ENCODE results near the gene POLDIP2. TPM values are rescaled to one million over a fixed set of nuclear protein-coding genes. Genes with fewer than 3 reads are reported as not detected.

Gene POLDIP2
- total and polyA plus RNA-seq, 2 of the 13 experiments (the other 11 are each of a cell fraction or from before 2014, with no cell fraction given), result 85.9 to 114 TPM

DNA sequence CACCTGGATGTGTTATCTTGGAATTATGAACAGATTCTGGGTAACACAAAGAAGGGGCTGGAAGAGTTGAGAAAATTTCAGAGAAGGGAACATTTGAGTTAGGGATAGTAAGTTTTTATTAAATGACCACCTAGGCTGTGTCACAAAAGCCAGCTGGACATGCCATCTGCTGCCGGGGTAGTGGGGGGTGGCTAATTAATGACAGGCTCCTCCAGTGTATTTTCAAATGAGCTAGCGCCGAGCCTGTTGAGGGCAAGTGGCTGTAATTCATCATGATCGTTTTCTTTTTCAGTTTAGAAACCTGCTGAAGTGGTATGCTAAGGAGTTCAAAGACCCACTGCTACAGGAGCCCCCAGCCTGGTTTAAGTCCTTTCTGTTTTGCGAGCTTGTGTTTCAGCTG lies 32.1 kb downstream of the POLDIP2 start:
- FAIRE-seq (no peak), DNase-seq (ENCODE audit: low spot score) (no peak), ATAC-seq (no peak)
- Histone ChIP-seq H3K36me3 (replicated peaks in 1 of 2; ENCODE audit: control insufficient read depth in 1 of 2, insufficient read depth in 2 of 2, low read length in 2 of 2) (peaks cover 9 to 41% of the 10 kb centered on the region in 2 experiments), H2AFZ (ENCODE audit: low read length) (no peak overlapping the region), H3K4me2 (ENCODE audit: low read depth, low read length) (no peak overlapping the region), H3K9me3 (ENCODE audit: low read length) (no peaks in the 10 kb centered on the region), H3K4me1 (ENCODE audit: insufficient read depth, low read length) (peaks cover 74% of the 10 kb centered on the region), H3K79me2 (ENCODE audit: insufficient read depth, low read length) (peaks cover 60% of the 10 kb centered on the region), H4K20me1 (ENCODE audit: insufficient read depth, low read length) (peaks cover 5% of the 10 kb centered on the region; the same call in 1 of the 2 replicates), H3K4me3 (replicated peaks in 1 of 3; ENCODE audit: insufficient read depth in 1 of 3, low read depth in 2 of 3, low read length in 3 of 3) (no peak overlapping the region), H3K27ac (ENCODE audit: extremely low read length, insufficient read depth, low read length) (no peak overlapping the region), H3K27me3 (ENCODE audit: control insufficient read depth in 1 of 2, insufficient read depth in 2 of 2, low read length in 2 of 2) (no peaks in the 10 kb centered on the region), H3K9ac (ENCODE audit: insufficient read depth, low read depth, low read length) (no peak overlapping the region)
- ChIA-PET POLR2A (interaction anchor here (2.1 kb wide), 1 partner anchor 10 kb away, joined by 10 read pairs; the partner anchor contains the start of genes IFT20 and TNFAIP1), CTCF (ENCODE audit: low intra/inter-chr PET ratio, low total read pairs) (no interaction called here)
- intact Hi-C loops (cut with micrococcal nuclease; ENCODE audit: unreplicated experiment) (no loop called here), in situ Hi-C loops (cut with HindIII; ENCODE audit: extremely low pct_ligation_motif_present, low pct_unique_long_range_greater_than_20kb) (no loop called here)
- BruUV-seq (replicated peaks), result no TSS peak
- TF ChIP-seq, protein P1, sequence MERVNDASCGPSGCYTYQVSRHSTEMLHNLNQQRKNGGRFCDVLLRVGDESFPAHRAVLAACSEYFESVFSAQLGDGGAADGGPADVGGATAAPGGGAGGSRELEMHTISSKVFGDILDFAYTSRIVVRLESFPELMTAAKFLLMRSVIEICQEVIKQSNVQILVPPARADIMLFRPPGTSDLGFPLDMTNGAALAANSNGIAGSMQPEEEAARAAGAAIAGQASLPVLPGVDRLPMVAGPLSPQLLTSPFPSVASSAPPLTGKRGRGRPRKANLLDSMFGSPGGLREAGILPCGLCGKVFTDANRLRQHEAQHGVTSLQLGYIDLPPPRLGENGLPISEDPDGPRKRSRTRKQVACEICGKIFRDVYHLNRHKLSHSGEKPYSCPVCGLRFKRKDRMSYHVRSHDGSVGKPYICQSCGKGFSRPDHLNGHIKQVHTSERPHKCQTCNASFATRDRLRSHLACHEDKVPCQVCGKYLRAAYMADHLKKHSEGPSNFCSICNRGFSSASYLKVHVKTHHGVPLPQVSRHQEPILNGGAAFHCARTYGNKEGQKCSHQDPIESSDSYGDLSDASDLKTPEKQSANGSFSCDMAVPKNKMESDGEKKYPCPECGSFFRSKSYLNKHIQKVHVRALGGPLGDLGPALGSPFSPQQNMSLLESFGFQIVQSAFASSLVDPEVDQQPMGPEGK (CRISPR knock-in tag; IDR thresholded peaks at IDR 0.05), result no peak
- TF ChIP-seq ZNF556 (CRISPR knock-in tag; IDR thresholded peaks at IDR 0.05; ENCODE audit: borderline replicate concordance), result no peak
- no peak for TF ChIP-seq KDM2A (CRISPR knock-in tag; IDR thresholded peaks at IDR 0.05; ENCODE audit: borderline replicate concordance, low read depth)
- TF ChIP-seq ZSCAN22 (CRISPR knock-in tag; IDR thresholded peaks at IDR 0.05), result no peak
- TF ChIP-seq ZNF143 (CRISPR knock-in tag; IDR thresholded peaks at IDR 0.05), result no peak
- no peak for TF ChIP-seq ZNF703 (CRISPR knock-in tag; IDR thresholded peaks at IDR 0.05; ENCODE audit: borderline replicate concordance)
- TF ChIP-seq ZNF782 (CRISPR knock-in tag; IDR thresholded peaks at IDR 0.05; ENCODE audit: borderline replicate concordance), result no peak
- TF ChIP-seq ZNF780A (CRISPR knock-in tag; IDR thresholded peaks at IDR 0.05), result no peak
- TF ChIP-seq ZNF232 (CRISPR knock-in tag; IDR thresholded peaks at IDR 0.05; ENCODE audit: borderline replicate concordance), result no peak
- TF ChIP-seq ZNF337 (CRISPR knock-in tag; IDR thresholded peaks at IDR 0.05; ENCODE audit: borderline replicate concordance, low read depth), result no peak
- no peak for TF ChIP-seq SP5 (CRISPR knock-in tag; IDR thresholded peaks at IDR 0.05; ENCODE audit: borderline replicate concordance, low read depth)
- no peak for TF ChIP-seq AGO2 (optimal IDR thresholded peaks at IDR 0.05; ENCODE audit: low read depth, low read length)
- no peak for TF ChIP-seq ZNF670 (CRISPR knock-in tag; IDR thresholded peaks at IDR 0.05; ENCODE audit: borderline replicate concordance)
- TF ChIP-seq ZNF160 (CRISPR knock-in tag; IDR thresholded peaks at IDR 0.05), result no peak
- TF ChIP-seq TEAD2 (CRISPR knock-in tag; IDR thresholded peaks at IDR 0.05), result no peak
- TF ChIP-seq DPF2 (CRISPR knock-in tag; IDR thresholded peaks at IDR 0.05; ENCODE audit: borderline replicate concordance, low read depth), result no peak
- TF ChIP-seq, protein P2, sequence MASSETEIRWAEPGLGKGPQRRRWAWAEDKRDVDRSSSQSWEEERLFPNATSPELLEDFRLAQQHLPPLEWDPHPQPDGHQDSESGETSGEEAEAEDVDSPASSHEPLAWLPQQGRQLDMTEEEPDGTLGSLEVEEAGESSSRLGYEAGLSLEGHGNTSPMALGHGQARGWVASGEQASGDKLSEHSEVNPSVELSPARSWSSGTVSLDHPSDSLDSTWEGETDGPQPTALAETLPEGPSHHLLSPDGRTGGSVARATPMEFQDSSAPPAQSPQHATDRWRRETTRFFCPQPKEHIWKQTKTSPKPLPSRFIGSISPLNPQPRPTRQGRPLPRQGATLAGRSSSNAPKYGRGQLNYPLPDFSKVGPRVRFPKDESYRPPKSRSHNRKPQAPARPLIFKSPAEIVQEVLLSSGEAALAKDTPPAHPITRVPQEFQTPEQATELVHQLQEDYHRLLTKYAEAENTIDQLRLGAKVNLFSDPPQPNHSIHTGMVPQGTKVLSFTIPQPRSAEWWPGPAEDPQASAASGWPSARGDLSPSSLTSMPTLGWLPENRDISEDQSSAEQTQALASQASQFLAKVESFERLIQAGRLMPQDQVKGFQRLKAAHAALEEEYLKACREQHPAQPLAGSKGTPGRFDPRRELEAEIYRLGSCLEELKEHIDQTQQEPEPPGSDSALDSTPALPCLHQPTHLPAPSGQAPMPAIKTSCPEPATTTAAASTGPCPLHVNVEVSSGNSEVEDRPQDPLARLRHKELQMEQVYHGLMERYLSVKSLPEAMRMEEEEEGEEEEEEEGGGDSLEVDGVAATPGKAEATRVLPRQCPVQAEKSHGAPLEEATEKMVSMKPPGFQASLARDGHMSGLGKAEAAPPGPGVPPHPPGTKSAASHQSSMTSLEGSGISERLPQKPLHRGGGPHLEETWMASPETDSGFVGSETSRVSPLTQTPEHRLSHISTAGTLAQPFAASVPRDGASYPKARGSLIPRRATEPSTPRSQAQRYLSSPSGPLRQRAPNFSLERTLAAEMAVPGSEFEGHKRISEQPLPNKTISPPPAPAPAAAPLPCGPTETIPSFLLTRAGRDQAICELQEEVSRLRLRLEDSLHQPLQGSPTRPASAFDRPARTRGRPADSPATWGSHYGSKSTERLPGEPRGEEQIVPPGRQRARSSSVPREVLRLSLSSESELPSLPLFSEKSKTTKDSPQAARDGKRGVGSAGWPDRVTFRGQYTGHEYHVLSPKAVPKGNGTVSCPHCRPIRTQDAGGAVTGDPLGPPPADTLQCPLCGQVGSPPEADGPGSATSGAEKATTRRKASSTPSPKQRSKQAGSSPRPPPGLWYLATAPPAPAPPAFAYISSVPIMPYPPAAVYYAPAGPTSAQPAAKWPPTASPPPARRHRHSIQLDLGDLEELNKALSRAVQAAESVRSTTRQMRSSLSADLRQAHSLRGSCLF (CRISPR knock-in tag; IDR thresholded peaks at IDR 0.05; ENCODE audit: borderline replicate concordance), result no peak
- 97% methylated on average over 5 of the region's 5 CpGs for WGBS (ENCODE audit: low lambda C conversion rate)
